CD4-positive, alpha-beta T cell (primary cell): Measurements from ENCODE around the gene GSK3B. TPM values are rescaled to one million over a fixed set of nuclear protein-coding genes. Genes with fewer than 3 reads are reported as not detected.

ENCODE experiments used
- ATAC-seq: fragments of 200-7000 bp; cut with Tn5 transposase; one replicate; pipeline ENCODE4 v1.10.0; 2022; ENCODE audit warnings: mild to moderate bottlenecking; ENCODE audit not compliant: poor library complexity
- CTCF ChIA-PET: fragments of 350-600 bp; sonication (Branson Sonifier 250); formaldehyde crosslinking; loops from one replicate; lab custom pipeline; 2021; ENCODE audit warnings: antibody characterized with exemption, inconsistent platforms; lab: Charles Lee
- POLR2A ChIA-PET: fragments of 350-600 bp; sonication (Branson Sonifier 250); formaldehyde crosslinking; loops from one replicate; lab custom pipeline; 2021; ENCODE audit warnings: antibody characterized with exemption, inconsistent platforms; lab: Charles Lee
- DNase-seq, 14 experiments: peaks; one replicate each; pipeline ENCODE4 v3.0.0-alpha.2; 2013 to 2020; ENCODE audit warnings: mixed read lengths in 2 of 14
- H3K27ac ChIP-seq, 2 donors: one replicate each; pipeline versions ENCODE4 v1.5.1 to v1.7.0; 2013; ENCODE audit warnings: low read length in 2 of 2, low read depth in 1 of 2, mild to moderate bottlenecking in 1 of 2
- H3K27me3 ChIP-seq, 2 experiments: 1 replicate in 1 of 2; 2 replicates in 1 of 2; pipeline versions ENCODE4 v1.6.1 to v1.7.0; 2013; ENCODE audit warnings: low read length in 2 of 2, control low read depth in 1 of 2, mild to moderate bottlenecking in 1 of 2, moderate library complexity in 1 of 2; ENCODE audit not compliant: insufficient read depth in 2 of 2, control insufficient read depth in 1 of 2
- H3K36me3 ChIP-seq: one replicate; pipeline ENCODE4 v1.6.1; 2013; ENCODE audit warnings: low read length, control low read depth; ENCODE audit not compliant: insufficient read depth
- H3K4me1 ChIP-seq: one replicate; pipeline ENCODE4 v1.6.1; 2013; ENCODE audit warnings: low read length, control low read depth; ENCODE audit not compliant: insufficient read depth
- H3K4me3 ChIP-seq: one replicate; pipeline ENCODE4 v1.5.1; 2013; ENCODE audit warnings: mild to moderate bottlenecking, low read length, moderate library complexity
- H3K9me3 ChIP-seq, 2 experiments: 1 replicate in 1 of 2; 2 replicates in 1 of 2; pipeline versions ENCODE4 v1.6.1 to v1.7.0; 2013; ENCODE audit warnings: low read length in 2 of 2, mild to moderate bottlenecking in 2 of 2, control low read depth in 1 of 2, moderate library complexity in 1 of 2; ENCODE audit not compliant: control insufficient read depth in 1 of 2, insufficient read depth in 1 of 2
- H3K27ac Mint-ChIP-seq: one replicate; pipeline ENCODE4 v1.8.0; 2020; ENCODE audit warnings: mixed read lengths
- H3K27me3 Mint-ChIP-seq: one replicate; pipeline ENCODE4 v1.8.0; 2021; ENCODE audit warnings: mixed read lengths
- H3K36me3 Mint-ChIP-seq: one replicate; pipeline ENCODE4 v1.8.0; 2021; ENCODE audit warnings: low read depth, mixed read lengths
- H3K4me1 Mint-ChIP-seq: one replicate; pipeline ENCODE4 v1.8.0; 2021; ENCODE audit warnings: low read depth, mixed read lengths
- H3K4me3 Mint-ChIP-seq: one replicate; pipeline ENCODE4 v1.8.0; 2020; ENCODE audit warnings: mild to moderate bottlenecking, mixed read lengths
- H3K9me3 Mint-ChIP-seq: one replicate; pipeline ENCODE4 v1.8.0; 2020; ENCODE audit warnings: mixed read lengths
- intact Hi-C, 2 experiments: fragments of 100-400 bp; cut with DNase I in 1 of 2; cut with micrococcal nuclease in 1 of 2; formaldehyde crosslinking; loops; one replicate each; pipeline versions ENCODE4 v1.15.1 to v1.9.0; 2023 to 2025; cut with DNase I, micrococcal nuclease
- total RNA-seq, 174 experiments: library from RNA in 2 of 174; stranded (reverse) in 2 of 174; gene quantifications; one replicate each; pipeline ENCODE4 v1.2.3 and lab custom pipeline; 2021 to 2026
- TF ChIP-seq, protein P1 (sequence below): fragments of 200-600 bp; IDR thresholded peaks from one replicate; pipeline ENCODE4 v1.8.0; 2022; ENCODE audit warnings: antibody characterized with exemption, mild to moderate bottlenecking

GSK3B gene
- total RNA-seq, 2 experiments from 2014 or later, result 27.9 to 29.1 TPM

DNA sequence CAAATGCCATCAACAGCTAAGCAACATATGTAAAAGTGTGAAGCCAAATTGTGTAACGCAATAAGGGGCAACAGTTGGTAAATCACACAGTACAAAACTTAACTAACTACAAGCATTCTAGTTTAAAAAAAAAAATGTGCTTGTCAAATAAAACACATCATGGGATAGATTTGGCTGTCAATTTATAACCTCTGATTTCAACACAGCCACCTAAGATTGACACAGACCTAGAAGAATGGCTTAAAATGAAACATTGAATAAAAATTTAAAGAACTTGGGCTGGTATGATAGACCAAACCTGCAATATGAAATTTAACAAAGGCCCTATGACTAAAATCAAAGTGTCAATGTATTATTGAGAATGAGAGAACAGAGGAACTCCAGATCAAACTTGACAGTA, 164.0 kb downstream of the GSK3B start:
- H3K27ac Mint-ChIP-seq, result no peak overlapping the region
- Histone ChIP-seq H3K4me3 (no peak overlapping the region), H3K36me3 (no peaks in the 10 kb centered on the region), H3K27ac (no peak overlapping the region), H3K4me1 (no peaks in the 10 kb centered on the region), H3K27me3 (no peaks in the 10 kb centered on the region), H3K9me3 (no peaks in the 10 kb centered on the region)
- TF ChIP-seq, protein P1, sequence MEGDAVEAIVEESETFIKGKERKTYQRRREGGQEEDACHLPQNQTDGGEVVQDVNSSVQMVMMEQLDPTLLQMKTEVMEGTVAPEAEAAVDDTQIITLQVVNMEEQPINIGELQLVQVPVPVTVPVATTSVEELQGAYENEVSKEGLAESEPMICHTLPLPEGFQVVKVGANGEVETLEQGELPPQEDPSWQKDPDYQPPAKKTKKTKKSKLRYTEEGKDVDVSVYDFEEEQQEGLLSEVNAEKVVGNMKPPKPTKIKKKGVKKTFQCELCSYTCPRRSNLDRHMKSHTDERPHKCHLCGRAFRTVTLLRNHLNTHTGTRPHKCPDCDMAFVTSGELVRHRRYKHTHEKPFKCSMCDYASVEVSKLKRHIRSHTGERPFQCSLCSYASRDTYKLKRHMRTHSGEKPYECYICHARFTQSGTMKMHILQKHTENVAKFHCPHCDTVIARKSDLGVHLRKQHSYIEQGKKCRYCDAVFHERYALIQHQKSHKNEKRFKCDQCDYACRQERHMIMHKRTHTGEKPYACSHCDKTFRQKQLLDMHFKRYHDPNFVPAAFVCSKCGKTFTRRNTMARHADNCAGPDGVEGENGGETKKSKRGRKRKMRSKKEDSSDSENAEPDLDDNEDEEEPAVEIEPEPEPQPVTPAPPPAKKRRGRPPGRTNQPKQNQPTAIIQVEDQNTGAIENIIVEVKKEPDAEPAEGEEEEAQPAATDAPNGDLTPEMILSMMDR, result no peak
- ChIA-PET CTCF (interaction anchor here (0.9 kb wide), 1 partner anchor 13 kb away, joined by 5 read pairs; no protein-coding TSS in a partner anchor), POLR2A (interaction anchor here (0.7 kb wide), 1 partner anchor 54 kb away, joined by 3 read pairs; no protein-coding TSS in a partner anchor)
- H3K36me3 Mint-ChIP-seq, result peaks cover 7% of the 10 kb centered on the region
- ATAC-seq (no peak), DNase-seq (no peak)
- intact Hi-C loops, result no loop called here
- H3K4me3 Mint-ChIP-seq, result no peak overlapping the region
- H3K9me3 Mint-ChIP-seq, result no peaks in the 10 kb centered on the region
- no peaks in the 10 kb centered on the region for H3K27me3 Mint-ChIP-seq
- peaks cover 37% of the 10 kb centered on the region for H3K4me1 Mint-ChIP-seq

DNA sequence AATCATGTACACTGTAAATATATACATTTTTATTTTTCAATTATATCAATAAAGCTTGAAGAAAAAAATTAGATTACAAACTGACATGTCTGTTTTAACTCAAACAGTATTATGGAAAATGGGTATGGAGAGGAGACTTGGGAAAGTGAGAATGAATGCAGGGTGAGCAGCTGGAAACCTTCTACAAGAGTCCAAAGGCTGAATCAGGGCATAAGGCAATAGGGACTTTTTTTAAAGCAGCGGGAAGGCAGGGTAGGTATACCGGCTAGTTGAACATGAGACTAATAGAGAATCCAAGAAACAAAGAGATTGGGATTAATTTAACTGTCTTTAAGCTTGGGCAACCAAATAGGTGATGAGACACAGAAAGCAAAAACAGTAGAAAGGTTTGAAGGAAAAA, 167.1 kb downstream of the GSK3B start:
- no peak for ATAC-seq
- no peak for DNase-seq
- Histone ChIP-seq H3K27me3 (no peaks in the 10 kb centered on the region), H3K9me3 (no peaks in the 10 kb centered on the region), H3K36me3 (no peaks in the 10 kb centered on the region), H3K4me1 (no peaks in the 10 kb centered on the region), H3K4me3 (no peak overlapping the region), H3K27ac (no peak overlapping the region)
- TF ChIP-seq, protein P1, result no peak
- Mint-ChIP-seq H3K4me1 (peaks cover 28% of the 10 kb centered on the region), H3K4me3 (no peak overlapping the region), H3K27me3 (no peaks in the 10 kb centered on the region), H3K27ac (no peak overlapping the region), H3K36me3 (peaks cover 13% of the 10 kb centered on the region), H3K9me3 (no peaks in the 10 kb centered on the region)
- CTCF ChIA-PET, result no interaction called here
- intact Hi-C loops, result no loop called here
- POLR2A ChIA-PET, result no interaction called here

DNA sequence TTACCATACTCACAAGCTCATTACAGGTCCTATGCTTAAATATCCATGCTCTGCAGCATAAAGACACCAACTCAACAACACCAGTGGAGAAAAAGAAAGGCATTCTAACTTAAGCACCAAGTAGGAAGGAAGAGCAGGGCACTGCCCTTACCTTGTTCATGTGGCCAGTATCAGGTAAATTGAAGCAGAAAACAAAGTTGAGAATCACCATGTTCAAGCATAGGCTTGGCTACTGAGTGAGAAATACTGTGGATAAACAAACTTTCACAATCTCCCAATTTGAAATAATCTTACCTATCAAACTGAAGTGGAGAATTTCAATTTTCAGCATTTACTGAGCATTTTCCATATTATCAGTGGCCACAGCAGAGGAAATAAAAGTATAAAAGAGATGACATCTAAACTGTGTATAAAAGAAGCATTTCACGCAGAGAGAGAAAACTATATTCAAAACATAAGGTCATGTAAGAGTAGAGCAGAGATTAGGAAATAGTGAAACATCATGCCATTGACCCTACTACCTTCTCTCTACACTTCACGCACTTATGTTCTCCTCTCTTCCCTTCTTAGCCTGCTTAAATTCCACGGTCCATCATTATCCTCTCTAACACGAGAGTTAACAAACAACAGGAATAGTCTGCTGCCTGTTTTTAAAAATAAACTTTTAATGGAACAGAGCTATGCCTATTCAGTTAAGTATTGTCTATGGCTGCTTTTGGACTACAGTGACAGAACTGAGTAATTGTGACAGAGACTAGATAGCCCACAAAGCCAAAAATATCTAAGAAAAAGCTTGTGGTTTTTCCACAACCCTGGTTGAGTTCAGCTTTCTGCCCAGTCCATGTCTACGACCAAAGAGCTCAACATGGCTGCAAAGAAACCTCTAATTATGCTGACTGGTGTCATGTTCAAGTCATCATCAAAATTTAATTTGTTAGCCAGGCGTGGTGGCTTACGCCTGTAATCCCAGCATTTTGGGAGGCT, 169.8 kb downstream of the GSK3B start:
- TF ChIP-seq, protein P1, result no peak
- Histone ChIP-seq H3K4me3 (no peak overlapping the region), H3K27me3 (no peaks in the 10 kb centered on the region), H3K27ac (no peak overlapping the region), H3K9me3 (no peaks in the 10 kb centered on the region), H3K36me3 (no peaks in the 10 kb centered on the region), H3K4me1 (no peaks in the 10 kb centered on the region)
- ChIA-PET CTCF (no interaction called here), POLR2A (no interaction called here)
- H3K4me3 Mint-ChIP-seq, result no peak overlapping the region
- H3K27ac Mint-ChIP-seq, result peak overlapping the region; percentile 18
- peaks cover 39% of the 10 kb centered on the region for H3K36me3 Mint-ChIP-seq
- H3K27me3 Mint-ChIP-seq, result no peaks in the 10 kb centered on the region
- intact Hi-C loops, result no loop called here
- no peak for DNase-seq
- peaks cover 21% of the 10 kb centered on the region for H3K4me1 Mint-ChIP-seq
- peaks cover 4% of the 10 kb centered on the region for H3K9me3 Mint-ChIP-seq
- no peak for ATAC-seq
